ENCODE measurements around the gene DGKE. TPM values are rescaled to one million over a fixed set of nuclear protein-coding genes. Genes with fewer than 3 reads are reported as not detected.

The DGKE gene
- total and polyA plus RNA-seq, 7 donors, result 0.38 to 3.2 (median 0.76) TPM

DNA sequence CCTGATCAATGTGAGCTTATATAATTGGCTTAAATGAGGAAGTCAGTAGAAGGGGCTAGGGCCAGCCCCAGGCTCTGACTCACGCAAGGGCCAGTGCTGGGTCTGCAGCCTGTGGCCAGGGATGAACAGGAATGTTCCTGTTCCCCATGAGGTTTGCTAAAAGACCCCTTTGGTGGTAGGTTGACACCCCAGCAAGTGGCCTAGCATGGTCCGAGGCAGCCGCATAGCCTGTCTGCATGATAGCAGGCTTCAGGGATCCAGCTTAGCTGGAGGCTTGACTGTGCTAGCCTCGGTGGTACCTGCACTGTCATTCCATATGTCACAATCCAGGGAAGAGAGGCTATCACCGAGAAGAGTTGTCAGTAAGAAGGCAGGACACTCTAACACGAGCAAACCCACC is 56.4 kb downstream of the DGKE start:
- Histone ChIP-seq H3K36me3 (ENCODE audit: insufficient read depth in 1 of 2, low read depth in 1 of 2) (peaks cover 10 to 85% of the 10 kb centered on the region in 2 donors), H3K4me1 (no peaks in the 10 kb centered on the region), H3K27ac (no peak overlapping the region), H3K27me3 (ENCODE audit: insufficient read depth in 3 of 3, low read length in 2 of 3) (no peaks in the 10 kb centered on the region), H3K9me3 (peaks cover 9% of the 10 kb centered on the region), H3K4me3 (no peak overlapping the region)
- 87 to 93% (median 92%) methylated on average over 6 of the region's 6 CpGs for WGBS, 3 donors
- intact Hi-C loops (cut with DNase I), result loop anchor here in 1 of 2 donors (5.0 kb wide), 1 partner anchor 47 kb away; no protein-coding TSS in a partner anchor
- TF ChIP-seq, protein P1, sequence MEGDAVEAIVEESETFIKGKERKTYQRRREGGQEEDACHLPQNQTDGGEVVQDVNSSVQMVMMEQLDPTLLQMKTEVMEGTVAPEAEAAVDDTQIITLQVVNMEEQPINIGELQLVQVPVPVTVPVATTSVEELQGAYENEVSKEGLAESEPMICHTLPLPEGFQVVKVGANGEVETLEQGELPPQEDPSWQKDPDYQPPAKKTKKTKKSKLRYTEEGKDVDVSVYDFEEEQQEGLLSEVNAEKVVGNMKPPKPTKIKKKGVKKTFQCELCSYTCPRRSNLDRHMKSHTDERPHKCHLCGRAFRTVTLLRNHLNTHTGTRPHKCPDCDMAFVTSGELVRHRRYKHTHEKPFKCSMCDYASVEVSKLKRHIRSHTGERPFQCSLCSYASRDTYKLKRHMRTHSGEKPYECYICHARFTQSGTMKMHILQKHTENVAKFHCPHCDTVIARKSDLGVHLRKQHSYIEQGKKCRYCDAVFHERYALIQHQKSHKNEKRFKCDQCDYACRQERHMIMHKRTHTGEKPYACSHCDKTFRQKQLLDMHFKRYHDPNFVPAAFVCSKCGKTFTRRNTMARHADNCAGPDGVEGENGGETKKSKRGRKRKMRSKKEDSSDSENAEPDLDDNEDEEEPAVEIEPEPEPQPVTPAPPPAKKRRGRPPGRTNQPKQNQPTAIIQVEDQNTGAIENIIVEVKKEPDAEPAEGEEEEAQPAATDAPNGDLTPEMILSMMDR (IDR thresholded peaks at IDR 0.05), result no peak
- DNase-seq (no peak), ATAC-seq (no peak)

DNA sequence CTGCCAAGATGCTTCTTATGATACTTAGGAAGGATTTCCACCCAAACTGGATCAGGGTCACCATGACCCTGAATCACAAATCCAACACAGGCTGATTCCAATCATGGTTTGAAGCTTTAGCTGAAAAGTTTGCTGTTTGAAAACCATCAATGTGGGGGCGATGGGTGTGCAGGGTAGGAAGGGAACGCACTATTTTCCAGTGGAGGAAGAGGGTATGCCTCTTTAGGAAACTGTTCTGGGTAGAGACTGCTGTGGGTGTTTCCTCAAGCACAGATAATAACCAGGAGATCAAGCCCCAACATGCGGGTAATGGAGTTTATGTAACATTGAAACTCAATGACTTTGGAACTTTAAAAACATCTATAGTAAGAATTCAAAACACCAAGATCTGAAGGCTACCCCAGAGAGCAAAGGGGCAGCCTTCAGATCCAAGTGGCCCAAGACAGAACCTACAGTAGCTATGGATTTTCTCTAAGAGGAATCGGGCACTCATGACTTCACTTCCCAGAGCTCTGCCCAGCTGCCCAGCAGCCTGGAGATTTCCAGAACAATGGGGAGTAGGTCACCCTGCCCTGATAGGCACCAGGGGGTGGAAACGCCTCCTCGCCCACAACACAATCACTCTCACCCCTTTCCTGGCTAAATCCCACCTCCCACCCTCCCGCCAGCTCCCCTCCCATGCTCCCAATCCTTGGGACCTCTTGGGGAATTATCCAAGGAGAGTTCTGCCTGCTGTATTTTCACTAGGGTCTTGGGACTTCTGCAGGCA is 57.1 kb downstream of the DGKE start:
- H3K27me3 ChIP-seq (ENCODE audit: insufficient read depth in 3 of 3, low read length in 2 of 3), result no peaks in the 10 kb centered on the region
- H3K4me1 ChIP-seq, result no peaks in the 10 kb centered on the region
- peaks cover 13 to 89% of the 10 kb centered on the region in 2 donors for H3K36me3 ChIP-seq (ENCODE audit: insufficient read depth in 1 of 2, low read depth in 1 of 2)
- H3K27ac ChIP-seq, result no peak overlapping the region
- intact Hi-C loops (cut with DNase I), result loop anchor here in 1 of 2 donors (5.0 kb wide), 1 partner anchor 46 kb away; no protein-coding TSS in a partner anchor
- H3K9me3 ChIP-seq, result peaks cover 9% of the 10 kb centered on the region
- 81 to 91% (median 86%) methylated on average over 7 of the region's 7 CpGs for WGBS, 3 donors
- H3K4me3 ChIP-seq, result no peak overlapping the region
- DNase-seq, result no peak
- ATAC-seq, result no peak
- TF ChIP-seq, protein P1 (IDR thresholded peaks at IDR 0.05), result no peak

DNA sequence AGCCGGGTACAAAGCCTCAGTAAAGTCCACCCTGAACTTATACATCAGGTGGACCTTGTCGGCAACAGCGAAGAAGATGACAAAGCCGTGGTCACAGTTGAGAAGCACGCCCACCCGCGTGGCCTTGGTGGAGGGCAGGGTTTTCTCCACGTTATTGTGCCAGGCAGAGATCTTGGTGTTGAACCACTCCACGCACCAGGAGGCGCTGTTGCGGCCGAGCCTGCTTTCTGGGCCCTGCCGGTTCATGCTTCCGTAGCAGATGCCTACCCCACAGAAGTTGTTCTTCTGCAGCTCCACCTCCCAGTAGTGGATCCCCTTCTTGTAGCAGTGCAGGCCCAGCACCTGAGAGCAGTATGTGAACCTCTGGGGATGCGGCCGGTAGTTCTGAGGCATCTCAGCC is 57.8 kb downstream of the DGKE start:
- Histone ChIP-seq H3K27me3 (ENCODE audit: insufficient read depth in 3 of 3, low read length in 2 of 3) (no peaks in the 10 kb centered on the region), H3K36me3 (ENCODE audit: insufficient read depth in 1 of 2, low read depth in 1 of 2) (peaks cover 13 to 87% of the 10 kb centered on the region in 2 donors), H3K9me3 (peaks cover 9% of the 10 kb centered on the region), H3K4me3 (no peak overlapping the region), H3K4me1 (no peaks in the 10 kb centered on the region), H3K27ac (no peak overlapping the region)
- 74 to 83% (median 75%) methylated on average over 16 of the region's 16 CpGs for WGBS, 3 donors
- DNase-seq (peak; percentile 37 to 64), ATAC-seq (peak in 2 of 4 donors; percentile 46 to 51)
- TF ChIP-seq, protein P1 (IDR thresholded peaks at IDR 0.05), result peak; percentile 43
- intact Hi-C loops (cut with DNase I), result loop anchor here in 1 of 2 donors (5.0 kb wide), 1 partner anchor 46 kb away; no protein-coding TSS in a partner anchor

DNA sequence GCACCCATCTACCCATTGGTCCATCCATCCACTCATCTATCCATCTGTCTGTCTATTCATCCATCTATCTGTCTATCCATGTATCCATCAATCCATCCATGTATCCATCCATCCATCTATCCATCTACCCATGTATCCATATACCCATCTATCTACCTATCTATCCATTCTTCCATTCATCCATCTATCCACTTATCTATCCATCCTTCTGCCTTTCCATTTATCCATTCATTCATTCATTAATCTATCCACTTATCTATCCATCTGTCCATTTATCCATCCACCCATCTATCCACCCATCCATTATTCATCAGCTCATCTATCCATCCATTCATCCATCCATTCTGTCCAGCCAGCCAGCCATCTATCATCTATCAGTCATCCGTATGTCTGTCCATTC is 58.4 kb downstream of the DGKE start:
- no peak for ATAC-seq
- Histone ChIP-seq H3K36me3 (ENCODE audit: insufficient read depth in 1 of 2, low read depth in 1 of 2) (peaks cover 13 to 86% of the 10 kb centered on the region in 2 donors), H3K9me3 (peaks cover 9% of the 10 kb centered on the region), H3K27me3 (ENCODE audit: insufficient read depth in 3 of 3, low read length in 2 of 3) (no peaks in the 10 kb centered on the region), H3K4me1 (no peaks in the 10 kb centered on the region), H3K4me3 (no peak overlapping the region), H3K27ac (no peak overlapping the region)
- TF ChIP-seq, protein P1 (IDR thresholded peaks at IDR 0.05), result no peak
- intact Hi-C loops (cut with DNase I), result loop anchor here in 1 of 2 donors (5.0 kb wide), 1 partner anchor 45 kb away; no protein-coding TSS in a partner anchor
- WGBS, 3 donors, result 97 to 100% (median 97%) methylated on average over 1 of the region's 1 CpG
- DNase-seq, result no peak
